ENCODE results near the gene ELMO1. TPM values are rescaled to one million over a fixed set of nuclear protein-coding genes. Genes with fewer than 3 reads are reported as not detected.

ELMO1 gene
- polyA plus RNA-seq, 1 donor (not counting 4 experiments of a cell fraction or from before 2014, with no cell fraction given) = not detected

DNA sequence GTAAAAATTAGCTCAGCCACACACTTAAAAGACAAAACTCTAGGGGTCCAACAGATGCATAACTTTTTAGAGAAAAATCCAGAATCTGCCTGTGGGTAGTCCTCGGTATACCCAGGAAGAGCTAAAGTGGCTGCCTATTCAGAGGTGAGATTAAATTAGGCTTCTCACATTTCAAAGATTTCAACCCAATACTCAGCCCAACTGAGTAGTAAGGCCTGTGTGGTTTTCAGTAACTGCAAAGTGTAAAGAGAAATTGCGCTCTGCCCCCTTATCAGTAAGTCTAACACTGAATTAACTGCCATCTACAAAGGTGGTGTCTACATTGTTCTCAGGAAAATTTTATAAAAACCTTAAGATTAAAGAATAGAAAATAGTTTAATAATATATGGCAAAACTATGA is 88.2 kb downstream of the ELMO1 start:
- FAIRE-seq = no peak
- H3K27me3 ChIP-seq (ENCODE audit: control insufficient read depth, extremely low read depth, insufficient read depth, low read length) = no peaks in the 10 kb centered on the region
- dilution Hi-C loops (cut with MboI; ENCODE audit: extremely low pct_ligation_motif_present, low sequenced_read_pairs) = no loop called here

DNA sequence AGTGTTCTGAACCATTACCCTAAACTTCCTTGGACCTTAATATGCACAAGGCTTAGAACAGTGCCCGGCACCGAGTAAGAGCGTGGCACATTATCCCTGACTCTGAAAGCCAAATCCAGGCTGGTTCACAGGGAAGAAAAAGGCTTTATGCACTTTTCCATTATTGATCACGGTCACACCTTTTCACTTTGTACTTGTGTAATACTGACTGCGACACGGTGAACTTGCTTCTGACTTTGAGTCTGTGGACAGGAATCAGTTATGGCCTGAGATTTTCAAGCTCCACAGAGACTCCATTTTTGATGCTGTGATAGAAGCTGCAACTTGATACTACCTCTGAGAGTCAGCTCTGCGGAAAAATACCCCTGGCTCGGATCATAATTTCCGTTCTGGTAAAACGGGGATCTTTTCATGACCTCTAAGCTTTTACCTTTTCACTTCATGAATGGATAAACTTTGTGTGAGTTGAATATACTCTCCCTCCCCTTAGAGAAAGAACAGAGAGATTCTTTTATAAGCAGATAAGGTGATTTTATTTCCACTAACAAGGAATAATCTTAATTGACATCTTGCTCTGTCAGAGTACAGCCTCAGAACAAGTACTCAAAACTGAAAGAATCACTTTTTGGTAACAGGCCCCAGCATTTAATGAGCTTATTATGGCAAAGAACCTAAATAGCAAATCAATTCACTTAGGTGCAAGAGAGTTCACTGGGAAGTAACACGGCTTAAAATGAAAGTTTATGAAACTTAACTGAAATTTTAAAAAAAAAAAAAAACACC is 88.8 kb downstream of the ELMO1 start:
- no peak overlapping the region for H3K4me2 ChIP-seq (ENCODE audit: control insufficient read depth, extremely low read depth, insufficient read depth, low read depth, low read length)

More for the DNA sequence above, 88.2 kb downstream of the ELMO1 start:
- H4K20me1 ChIP-seq (ENCODE audit: control insufficient read depth, extremely low read depth, insufficient read depth, low read length) = no peaks in the 10 kb centered on the region
- no peak for TF ChIP-seq EZH2 (IDR thresholded peaks at IDR 0.05; ENCODE audit: low read length)
- TF ChIP-seq, protein P1, sequence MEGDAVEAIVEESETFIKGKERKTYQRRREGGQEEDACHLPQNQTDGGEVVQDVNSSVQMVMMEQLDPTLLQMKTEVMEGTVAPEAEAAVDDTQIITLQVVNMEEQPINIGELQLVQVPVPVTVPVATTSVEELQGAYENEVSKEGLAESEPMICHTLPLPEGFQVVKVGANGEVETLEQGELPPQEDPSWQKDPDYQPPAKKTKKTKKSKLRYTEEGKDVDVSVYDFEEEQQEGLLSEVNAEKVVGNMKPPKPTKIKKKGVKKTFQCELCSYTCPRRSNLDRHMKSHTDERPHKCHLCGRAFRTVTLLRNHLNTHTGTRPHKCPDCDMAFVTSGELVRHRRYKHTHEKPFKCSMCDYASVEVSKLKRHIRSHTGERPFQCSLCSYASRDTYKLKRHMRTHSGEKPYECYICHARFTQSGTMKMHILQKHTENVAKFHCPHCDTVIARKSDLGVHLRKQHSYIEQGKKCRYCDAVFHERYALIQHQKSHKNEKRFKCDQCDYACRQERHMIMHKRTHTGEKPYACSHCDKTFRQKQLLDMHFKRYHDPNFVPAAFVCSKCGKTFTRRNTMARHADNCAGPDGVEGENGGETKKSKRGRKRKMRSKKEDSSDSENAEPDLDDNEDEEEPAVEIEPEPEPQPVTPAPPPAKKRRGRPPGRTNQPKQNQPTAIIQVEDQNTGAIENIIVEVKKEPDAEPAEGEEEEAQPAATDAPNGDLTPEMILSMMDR (optimal IDR thresholded peaks at IDR 0.05 in 1 of 3, IDR thresholded peaks at IDR 0.05 in 1 of 3, conservative IDR thresholded peaks at IDR 0.05 in 1 of 3; ENCODE audit: extremely low read depth in 1 of 3, insufficient read depth in 2 of 3, low read length in 3 of 3) = no peak
- no peaks in the 10 kb centered on the region for H3K9me1 ChIP-seq (ENCODE audit: control insufficient read depth, extremely low read depth, insufficient read depth, low read length)
- H2AFZ ChIP-seq (ENCODE audit: control insufficient read depth, low read length) = no peak overlapping the region
- H3K9me3 ChIP-seq (ENCODE audit: control insufficient read depth, low read depth, low read length) = no peaks in the 10 kb centered on the region
- H3K4me3 ChIP-seq (ENCODE audit: control insufficient read depth in 2 of 3, extremely low read depth in 1 of 3, insufficient read depth in 2 of 3, low read depth in 1 of 3, low read length in 3 of 3) = no peak overlapping the region
- no peaks in the 10 kb centered on the region for H3K79me2 ChIP-seq (ENCODE audit: control insufficient read depth, insufficient read depth, low read length)
- no peak overlapping the region for H3K27ac ChIP-seq (ENCODE audit: control insufficient read depth, insufficient read depth, low read length)
- no peak for DNase-seq (ENCODE audit: low read depth, low spot score)
- H3K36me3 ChIP-seq (ENCODE audit: control insufficient read depth in 2 of 2, extremely low read depth in 1 of 2, insufficient read depth in 2 of 2, low read length in 2 of 2) = no peaks in the 10 kb centered on the region
- no peak overlapping the region for H3K9ac ChIP-seq (ENCODE audit: control insufficient read depth, extremely low read depth, insufficient read depth, low read length)
- no peak overlapping the region for H3K4me2 ChIP-seq (ENCODE audit: control insufficient read depth, extremely low read depth, insufficient read depth, low read depth, low read length)
- H3K4me1 ChIP-seq (ENCODE audit: control insufficient read depth, extremely low read depth, insufficient read depth, low read length) = no peaks in the 10 kb centered on the region

More for the DNA sequence above, 88.8 kb downstream of the ELMO1 start:
- H3K36me3 ChIP-seq (ENCODE audit: control insufficient read depth in 2 of 2, extremely low read depth in 1 of 2, insufficient read depth in 2 of 2, low read length in 2 of 2) = no peaks in the 10 kb centered on the region
- dilution Hi-C loops (cut with MboI; ENCODE audit: extremely low pct_ligation_motif_present, low sequenced_read_pairs) = no loop called here
- no peak overlapping the region for H3K27ac ChIP-seq (ENCODE audit: control insufficient read depth, insufficient read depth, low read length)
- no peak overlapping the region for H2AFZ ChIP-seq (ENCODE audit: control insufficient read depth, low read length)
- no peaks in the 10 kb centered on the region for H4K20me1 ChIP-seq (ENCODE audit: control insufficient read depth, extremely low read depth, insufficient read depth, low read length)
- TF ChIP-seq EZH2 (IDR thresholded peaks at IDR 0.05; ENCODE audit: low read length) = no peak
- TF ChIP-seq, protein P1 (optimal IDR thresholded peaks at IDR 0.05 in 1 of 3, IDR thresholded peaks at IDR 0.05 in 1 of 3, conservative IDR thresholded peaks at IDR 0.05 in 1 of 3; ENCODE audit: extremely low read depth in 1 of 3, insufficient read depth in 2 of 3, low read length in 3 of 3) = no peak
- no peaks in the 10 kb centered on the region for H3K9me1 ChIP-seq (ENCODE audit: control insufficient read depth, extremely low read depth, insufficient read depth, low read length)
- no peaks in the 10 kb centered on the region for H3K27me3 ChIP-seq (ENCODE audit: control insufficient read depth, extremely low read depth, insufficient read depth, low read length)
- no peaks in the 10 kb centered on the region for H3K79me2 ChIP-seq (ENCODE audit: control insufficient read depth, insufficient read depth, low read length)
- H3K4me1 ChIP-seq (ENCODE audit: control insufficient read depth, extremely low read depth, insufficient read depth, low read length) = no peaks in the 10 kb centered on the region
- H3K9ac ChIP-seq (ENCODE audit: control insufficient read depth, extremely low read depth, insufficient read depth, low read length) = no peak overlapping the region
- H3K4me3 ChIP-seq (ENCODE audit: control insufficient read depth in 2 of 3, extremely low read depth in 1 of 3, insufficient read depth in 2 of 3, low read depth in 1 of 3, low read length in 3 of 3) = no peak overlapping the region
- H3K9me3 ChIP-seq (ENCODE audit: control insufficient read depth, low read depth, low read length) = no peaks in the 10 kb centered on the region
- FAIRE-seq = no peak
- no peak for DNase-seq (ENCODE audit: low read depth, low spot score)

Measured in keratinocyte (primary cell).